Measurements from ENCODE around the gene DCST2.
"Not testable (repeated sequence)": the region's sequence is repeated elsewhere in the genome, so short reads cannot be mapped to it uniquely, and the experiment has no call there.

Gene DCST2

GRCh38 chr1:154995301-154995983 is 38.1 kb downstream of the DCST2 start:
- DNase-seq: not testable (repeated sequence)

- DNase-seq: no peak
Measured at GRCh38 chr1:154994591-154994990, 39.0 kb downstream of the DCST2 start.

- no peak for DNase-seq
Measured at GRCh38 chr1:154994269-154994587, 39.4 kb downstream of the DCST2 start.

GRCh38 chr1:154993572-154994268 is 39.9 kb downstream of the DCST2 start, which contains the start of gene LENEP:
Gene LENEP (plus strand): TSS chr1:154993586. CDS start chr1:154993608, 22 bp downstream.
- DNase-seq: no peak

GRCh38 chr1:154992721-154993571 is 40.6 kb downstream of the DCST2 start:
- DNase-seq: no peak

- DNase-seq: no peak
Measured at GRCh38 chr1:154990276-154990675, 43.3 kb downstream of the DCST2 start.

- no peak for DNase-seq
Measured at GRCh38 chr1:154989195-154989860, 44.3 kb downstream of the DCST2 start.

GRCh38 chr1:154988058-154988954 is 45.3 kb downstream of the DCST2 start:
- DNase-seq: no peak

- no peak for DNase-seq
Measured at GRCh38 chr1:154987326-154987725, 46.3 kb downstream of the DCST2 start.

GRCh38 chr1:154986736-154987135 is 46.8 kb downstream of the DCST2 start:
- not testable (repeated sequence) for DNase-seq

GRCh38 chr1:154983776-154984466 is 49.7 kb downstream of the DCST2 start:
- no peak for DNase-seq

- peak; percentile 97 to 99 for DNase-seq
Measured at GRCh38 chr1:154982897-154983648, 50.5 kb downstream of the DCST2 start, which contains the start of gene FLAD1. Gene FLAD1 (plus strand): TSS chr1:154983344. CDS start chr1:154983695, 351 bp downstream.

- DNase-seq: no peak
Measured at GRCh38 chr1:154982341-154982740, 51.2 kb downstream of the DCST2 start.

- DNase-seq: no peak
Measured at GRCh38 chr1:154978360-154978759, 55.2 kb downstream of the DCST2 start.

- DNase-seq: not testable (repeated sequence)
Measured at GRCh38 chr1:154977762-154978161, 55.8 kb downstream of the DCST2 start.

- DNase-seq: peak; percentile 57 to 68
Measured at GRCh38 chr1:154975409-154976059, 58.0 kb downstream of the DCST2 start.

- DNase-seq: peak; percentile 96
Measured at GRCh38 chr1:154974808-154975408, 58.7 kb downstream of the DCST2 start.

- peak; percentile 99 for DNase-seq
Measured at GRCh38 chr1:154974102-154974807, 59.3 kb downstream of the DCST2 start, which contains the start of gene CKS1B. Gene CKS1B (plus strand): TSS chr1:154974681. CDS start chr1:154974746, 65 bp downstream.
